Naive B cell (primary cell): ENCODE data around the gene DNAH3. TPM values are rescaled to one million over a fixed set of nuclear protein-coding genes. Genes with fewer than 3 reads are reported as not detected.
"Not testable (repeated sequence)": the region's sequence is repeated elsewhere in the genome, so short reads cannot be mapped to it uniquely, and the experiment has no call there.

Source experiments
- ATAC-seq, 2 donors: fragments of 150-1000 bp; cut with Tn5 transposase; 2 replicates each; pipeline ENCODE4 v1.10.0; 2021; ENCODE audit warnings: low read depth in 2 of 2, mild to moderate bottlenecking in 2 of 2, moderate library complexity in 2 of 2
- DNase-seq: peaks from one replicate; pipeline ENCODE4 v3.0.0; 2022
- H3K27ac Mint-ChIP-seq, 6 donors: one replicate each; pipeline ENCODE4 v1.8.0; 2020 to 2022; ENCODE audit warnings: mild to moderate bottlenecking in 6 of 6, mixed read lengths in 6 of 6, moderate library complexity in 5 of 6, inconsistent platforms in 2 of 6
- H3K27me3 Mint-ChIP-seq, 3 donors: one replicate each; pipeline ENCODE4 v1.8.0; 2021 to 2022; ENCODE audit warnings: mixed read lengths in 3 of 3, mild to moderate bottlenecking in 1 of 3
- H3K36me3 Mint-ChIP-seq, 2 donors: one replicate each; pipeline ENCODE4 v1.8.0; 2020 to 2022; ENCODE audit warnings: mixed read lengths in 2 of 2, inconsistent platforms in 1 of 2, mild to moderate bottlenecking in 1 of 2
- H3K4me1 Mint-ChIP-seq, 3 donors: one replicate each; pipeline ENCODE4 v1.8.0; 2020 to 2022; ENCODE audit warnings: mixed read lengths in 3 of 3, inconsistent platforms in 1 of 3, mild to moderate bottlenecking in 1 of 3, moderate library complexity in 1 of 3
- H3K4me3 Mint-ChIP-seq, 8 donors: one replicate each; pipeline ENCODE4 v1.8.0; 2020 to 2022; ENCODE audit warnings: mild to moderate bottlenecking in 8 of 8, mixed read lengths in 8 of 8, moderate library complexity in 8 of 8, inconsistent platforms in 2 of 8
- H3K9me3 Mint-ChIP-seq, 7 donors: one replicate each; pipeline ENCODE4 v1.8.0; 2020 to 2022; ENCODE audit warnings: mixed read lengths in 7 of 7, mild to moderate bottlenecking in 5 of 7, inconsistent platforms in 2 of 7, moderate library complexity in 1 of 7
- polyA plus RNA-seq, 6 donors: library from polyadenylated mRNA; unstranded; fragments of 300-500 nt; fragmentation: Illumina TruSeq; gene quantifications; one replicate each; pipeline ENCODE4 v1.2.3, GENCODE V29; 2021; ENCODE audit warnings: low read depth in 6 of 6

DNAH3 gene
- polyA plus RNA-seq, 6 donors from 2014 or later = not detected

DNA sequence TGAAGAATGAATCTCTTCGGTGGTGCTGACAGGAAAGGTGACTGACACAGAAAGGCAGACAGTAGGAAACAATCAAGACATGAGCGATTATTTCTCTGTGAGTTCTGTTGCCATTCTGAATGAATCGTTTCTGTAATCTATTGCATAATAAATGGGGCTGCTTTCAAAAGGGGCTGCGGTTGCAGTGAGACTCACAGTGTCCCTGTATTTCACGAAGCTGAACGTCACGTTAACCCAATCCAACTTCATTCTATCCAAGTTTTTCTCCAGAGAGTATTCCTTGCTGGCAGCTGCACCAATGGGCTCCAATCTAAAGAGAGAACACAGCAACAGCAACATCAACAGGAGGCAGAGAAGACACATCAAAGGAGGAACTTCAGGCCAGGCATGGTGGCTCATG lies 75.4 kb downstream of the DNAH3 start:
- no peaks in the 10 kb centered on the region for H3K4me1 Mint-ChIP-seq
- no peak overlapping the region for H3K27ac Mint-ChIP-seq
- ATAC-seq = no peak
- H3K36me3 Mint-ChIP-seq = no peaks in the 10 kb centered on the region
- DNase-seq = no peak
- no peaks in the 10 kb centered on the region for H3K9me3 Mint-ChIP-seq
- H3K27me3 Mint-ChIP-seq = peaks cover 4 to 18% (median 5%) of the 10 kb centered on the region in 3 donors
- H3K4me3 Mint-ChIP-seq = no peak overlapping the region

DNA sequence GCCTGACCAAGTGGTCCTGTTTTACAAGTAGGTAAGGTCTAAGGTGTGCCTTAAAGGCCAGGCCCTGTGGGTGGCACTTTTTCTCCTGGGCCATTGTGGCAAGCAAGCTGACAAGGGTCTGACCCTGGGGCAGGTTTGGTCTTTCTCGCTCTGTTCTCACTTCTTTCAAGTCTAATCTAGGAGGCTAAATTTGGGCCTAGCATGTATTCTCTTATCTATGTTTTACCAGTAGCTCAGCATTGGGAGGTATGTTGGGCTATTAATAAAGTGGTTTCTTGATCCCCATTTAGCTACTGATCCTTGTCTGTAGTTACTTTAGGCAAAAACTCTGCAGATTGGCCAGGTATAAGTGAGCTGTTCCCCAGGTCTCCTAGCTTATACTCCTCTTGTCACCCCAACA lies 77.7 kb downstream of the DNAH3 start:
- no peaks in the 10 kb centered on the region for H3K9me3 Mint-ChIP-seq
- DNase-seq = no peak
- no peak overlapping the region for H3K27ac Mint-ChIP-seq
- peaks cover 5 to 18% (median 5%) of the 10 kb centered on the region in 3 donors for H3K27me3 Mint-ChIP-seq
- ATAC-seq = no peak
- no peaks in the 10 kb centered on the region for H3K4me1 Mint-ChIP-seq
- H3K36me3 Mint-ChIP-seq = no peaks in the 10 kb centered on the region
- no peak overlapping the region for H3K4me3 Mint-ChIP-seq

DNA sequence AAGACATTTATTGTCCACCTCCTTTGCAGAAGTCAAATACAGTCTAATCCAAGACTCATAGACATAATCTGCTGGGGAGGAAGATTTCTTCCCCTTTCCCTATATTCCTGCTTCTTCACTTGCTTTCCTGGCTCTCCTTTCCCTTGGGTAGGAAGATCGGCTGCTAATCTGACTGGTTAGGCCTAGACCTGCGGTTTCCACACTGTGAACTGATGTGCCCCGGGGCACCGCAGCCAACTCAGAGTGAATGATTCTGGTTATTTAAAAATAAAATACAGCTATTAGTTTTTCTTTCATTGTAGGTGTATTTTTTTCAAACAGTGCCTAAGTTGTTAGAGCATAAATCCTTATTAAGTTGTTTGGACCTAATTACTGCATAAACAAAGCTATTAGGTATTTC lies 78.9 kb downstream of the DNAH3 start:
- Mint-ChIP-seq H3K36me3 (no peaks in the 10 kb centered on the region), H3K27ac (no peak overlapping the region), H3K4me1 (no peaks in the 10 kb centered on the region), H3K9me3 (no peaks in the 10 kb centered on the region), H3K4me3 (no peak overlapping the region), H3K27me3 (peaks cover 5 to 18% (median 14%) of the 10 kb centered on the region in 3 donors)
- DNase-seq (no peak), ATAC-seq (no peak)

GRCh38 chr16:21070564-21070963 lies 80.1 kb downstream of the DNAH3 start:
- Mint-ChIP-seq H3K4me3 (no peak overlapping the region), H3K4me1 (no peaks in the 10 kb centered on the region), H3K36me3 (no peaks in the 10 kb centered on the region), H3K27ac (no peak overlapping the region), H3K9me3 (no peaks in the 10 kb centered on the region), H3K27me3 (peaks cover 5 to 18% (median 17%) of the 10 kb centered on the region in 3 donors)
- ATAC-seq = no peak
- DNase-seq = no peak

DNA sequence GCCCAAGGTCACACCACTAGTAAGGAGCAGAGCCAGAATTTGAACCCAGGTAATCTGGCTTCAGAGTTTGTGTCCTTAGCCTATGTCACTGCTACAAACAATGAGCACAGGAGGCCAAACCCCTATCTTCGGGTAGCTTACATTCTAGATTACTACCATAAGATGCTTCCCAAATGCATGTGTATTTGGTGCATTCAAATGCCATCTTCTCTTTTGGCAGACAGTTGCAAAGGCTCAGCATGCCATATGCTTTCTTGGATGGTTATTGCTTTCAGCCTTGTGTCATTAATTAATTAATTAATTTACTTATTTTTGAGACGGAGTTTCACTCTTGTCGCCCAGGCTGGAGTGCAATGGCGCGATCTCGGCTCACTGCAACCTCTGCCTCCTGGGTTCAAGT lies 80.7 kb downstream of the DNAH3 start:
- Mint-ChIP-seq H3K4me3 (no peak overlapping the region), H3K27me3 (peaks cover 0 to 17% (median 14%) of the 10 kb centered on the region in 3 donors), H3K36me3 (no peaks in the 10 kb centered on the region), H3K9me3 (no peaks in the 10 kb centered on the region), H3K4me1 (no peaks in the 10 kb centered on the region), H3K27ac (no peak overlapping the region)
- DNase-seq (no peak), ATAC-seq (no peak)

DNA sequence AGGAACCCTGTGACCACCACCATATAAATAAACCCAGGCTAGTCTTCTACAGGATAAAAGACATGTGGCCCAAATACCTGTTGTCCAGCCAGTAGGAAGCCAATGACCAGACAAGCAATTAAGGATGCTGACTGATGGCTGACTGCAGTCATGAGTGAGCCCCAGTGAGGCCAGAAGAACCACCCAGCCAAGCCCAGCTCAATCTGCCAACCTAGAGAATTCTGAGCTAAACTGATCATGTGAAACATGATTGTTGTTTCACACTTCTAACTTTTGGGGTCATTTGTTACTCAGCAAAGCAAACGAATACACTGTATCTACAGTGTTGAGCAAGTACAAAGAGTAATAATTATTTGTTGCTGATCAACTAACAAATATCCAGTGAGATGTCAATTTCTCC lies 86.4 kb downstream of the DNAH3 start:
- Mint-ChIP-seq H3K4me1 (no peaks in the 10 kb centered on the region), H3K27ac (no peak overlapping the region), H3K27me3 (peaks cover 0 to 17% (median 4%) of the 10 kb centered on the region in 3 donors), H3K9me3 (peaks cover 0 to 4% (median 0%) of the 10 kb centered on the region in 7 donors), H3K4me3 (no peak overlapping the region), H3K36me3 (no peaks in the 10 kb centered on the region)
- DNase-seq = no peak
- no peak for ATAC-seq

DNA sequence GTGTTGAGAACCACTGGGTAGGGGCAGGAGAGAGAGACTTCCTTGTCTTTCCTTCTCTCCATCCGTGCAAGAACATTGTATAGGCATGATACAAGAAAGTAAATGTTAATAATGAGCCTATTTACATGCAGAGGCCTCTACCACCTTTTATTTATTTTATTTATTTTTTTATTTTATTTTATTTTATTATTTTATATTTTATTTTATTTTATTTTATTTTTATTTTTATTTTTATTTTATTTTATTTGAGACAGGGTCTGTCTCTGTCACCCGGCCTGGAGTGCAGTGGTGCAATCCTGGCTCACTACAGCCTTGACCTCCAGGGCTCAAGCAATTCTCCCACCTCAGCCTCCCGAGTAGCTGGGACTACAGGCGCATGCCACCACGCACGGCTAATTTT lies 87.3 kb downstream of the DNAH3 start:
- H3K36me3 Mint-ChIP-seq, DNase-seq, H3K4me1 Mint-ChIP-seq, H3K27ac Mint-ChIP-seq, H3K4me3 Mint-ChIP-seq, ATAC-seq, H3K9me3 Mint-ChIP-seq: not testable (repeated sequence)
- H3K27me3 Mint-ChIP-seq = peaks cover 3 to 17% (median 7%) of the 10 kb centered on the region in 3 donors

DNA sequence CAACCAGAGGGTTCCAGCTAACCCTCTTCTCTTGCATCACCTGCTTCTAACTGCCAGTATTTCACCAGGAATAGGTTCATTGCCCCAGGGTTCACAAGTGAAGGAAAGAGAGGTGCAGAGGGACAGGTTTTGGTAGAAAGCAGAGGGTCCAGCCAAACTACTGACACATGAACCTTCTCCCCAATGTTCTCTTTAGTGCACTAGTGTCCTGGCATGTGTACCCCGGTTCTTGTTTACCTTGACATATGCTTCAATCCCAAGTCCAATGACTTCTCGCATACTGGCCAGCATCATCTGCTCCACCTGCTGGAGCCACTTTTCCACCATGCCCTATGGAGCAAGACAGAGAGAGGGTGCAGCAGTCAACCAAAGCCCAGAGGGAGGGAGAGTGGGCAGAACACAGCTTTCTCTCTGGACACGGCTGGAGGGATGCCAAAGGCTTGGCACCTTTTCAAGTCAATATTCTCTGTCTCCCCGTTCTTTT lies 90.6 kb downstream of the DNAH3 start:
- H3K36me3 Mint-ChIP-seq = no peaks in the 10 kb centered on the region
- H3K9me3 Mint-ChIP-seq = peaks cover 0 to 4% (median 0%) of the 10 kb centered on the region in 7 donors
- H3K27me3 Mint-ChIP-seq = peaks cover 14 to 28% (median 22%) of the 10 kb centered on the region in 3 donors
- H3K4me3 Mint-ChIP-seq = no peak overlapping the region
- no peak for ATAC-seq
- DNase-seq = no peak
- H3K27ac Mint-ChIP-seq = no peak overlapping the region
- no peaks in the 10 kb centered on the region for H3K4me1 Mint-ChIP-seq

GRCh38 chr16:21057875-21058274 lies 92.8 kb downstream of the DNAH3 start:
- no peaks in the 10 kb centered on the region for H3K36me3 Mint-ChIP-seq
- H3K4me1 Mint-ChIP-seq = no peaks in the 10 kb centered on the region
- peaks cover 14 to 37% (median 34%) of the 10 kb centered on the region in 3 donors for H3K27me3 Mint-ChIP-seq
- DNase-seq (no peak), ATAC-seq (no peak)
- no peak overlapping the region for H3K27ac Mint-ChIP-seq
- no peaks in the 10 kb centered on the region for H3K9me3 Mint-ChIP-seq
- H3K4me3 Mint-ChIP-seq = no peak overlapping the region

- peaks cover 0 to 1% (median 0%) of the 10 kb centered on the region in 7 donors for H3K9me3 Mint-ChIP-seq
- DNase-seq (no peak), ATAC-seq (no peak)
- H3K27ac Mint-ChIP-seq = no peak overlapping the region
- no peak overlapping the region for H3K4me3 Mint-ChIP-seq
- H3K27me3 Mint-ChIP-seq = peaks cover 14 to 48% (median 41%) of the 10 kb centered on the region in 3 donors
- no peaks in the 10 kb centered on the region for H3K4me1 Mint-ChIP-seq
- no peaks in the 10 kb centered on the region for H3K36me3 Mint-ChIP-seq
These were observed 94.2 kb downstream of the DNAH3 start for GRCh38 chr16:21056396-21056795.

DNA sequence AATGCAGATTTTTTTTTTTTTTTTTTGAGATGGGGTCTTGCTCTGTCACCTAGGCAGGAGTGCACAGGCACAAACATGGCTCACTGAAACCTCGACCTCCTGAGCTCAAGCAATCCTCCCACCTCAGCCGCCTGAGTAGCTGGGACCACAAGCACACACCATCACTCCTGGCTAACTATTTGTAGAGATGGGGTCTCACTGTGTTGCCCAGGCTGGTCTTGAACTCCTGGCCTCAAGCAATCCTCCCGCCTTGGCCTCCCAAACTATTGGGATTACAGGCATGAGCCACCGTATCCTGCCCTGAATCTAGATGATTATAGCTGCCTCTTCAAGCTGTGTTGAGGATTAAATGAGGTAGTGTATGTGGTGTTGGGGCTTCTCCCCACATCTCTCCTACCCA lies 94.9 kb downstream of the DNAH3 start:
- peaks cover 14 to 54% (median 48%) of the 10 kb centered on the region in 3 donors for H3K27me3 Mint-ChIP-seq
- not testable (repeated sequence) for H3K36me3 Mint-ChIP-seq

GRCh38 chr16:21053590-21053989 lies 97.1 kb downstream of the DNAH3 start:
- Mint-ChIP-seq H3K4me1 (no peaks in the 10 kb centered on the region), H3K4me3 (no peak overlapping the region), H3K9me3 (peaks cover 0 to 9% (median 0%) of the 10 kb centered on the region in 7 donors), H3K36me3 (no peaks in the 10 kb centered on the region), H3K27me3 (peaks cover 15 to 57% (median 56%) of the 10 kb centered on the region in 3 donors), H3K27ac (no peak overlapping the region)
- DNase-seq (no peak), ATAC-seq (no peak)

More for the DNA sequence above, 94.9 kb downstream of the DNAH3 start:
- not testable (repeated sequence) for H3K9me3 Mint-ChIP-seq, H3K27ac Mint-ChIP-seq, ATAC-seq, H3K4me1 Mint-ChIP-seq, DNase-seq, H3K4me3 Mint-ChIP-seq

DNA sequence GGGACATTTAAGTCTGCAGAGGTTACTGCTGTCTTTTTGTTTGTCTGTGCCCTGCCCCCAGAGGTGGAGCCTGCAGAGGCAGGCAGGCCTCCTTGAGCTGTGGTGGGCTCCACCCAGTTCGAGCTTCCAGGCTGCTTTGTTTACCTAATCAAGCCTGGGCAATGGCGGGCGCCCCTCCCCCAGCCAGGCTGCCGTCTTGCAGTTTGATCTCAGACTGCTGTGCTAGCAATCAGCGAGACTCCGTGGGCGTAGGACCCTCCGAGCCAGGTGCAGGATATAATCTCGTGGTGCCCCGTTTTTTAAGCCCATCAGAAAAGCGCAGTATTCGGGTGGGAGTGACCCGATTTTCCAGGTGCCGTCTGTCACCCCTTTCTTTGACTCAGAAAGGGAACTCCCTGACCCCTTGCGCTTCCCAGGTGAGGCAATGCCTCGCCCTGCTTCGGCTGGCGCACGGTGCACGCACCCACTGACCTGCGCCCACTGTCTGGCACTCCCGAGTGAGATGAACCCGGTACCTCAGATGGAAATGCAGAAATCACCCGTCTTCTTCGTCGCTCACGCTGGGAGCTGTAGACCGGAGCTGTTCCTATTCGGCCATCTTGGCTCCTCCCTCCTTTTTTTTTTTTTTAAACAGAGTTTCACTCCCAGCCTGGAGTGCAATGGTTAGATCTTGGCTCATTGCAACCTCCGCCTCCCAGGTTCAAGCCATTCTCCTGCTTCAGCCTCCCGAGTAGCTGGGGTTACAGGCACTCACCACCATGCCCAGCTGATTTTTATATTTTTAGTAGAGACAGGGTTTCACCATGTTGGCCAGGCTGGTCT lies 102.3 kb downstream of the DNAH3 start:
- not testable (repeated sequence) for H3K9me3 Mint-ChIP-seq, ATAC-seq, H3K36me3 Mint-ChIP-seq, H3K4me3 Mint-ChIP-seq, H3K4me1 Mint-ChIP-seq, H3K27ac Mint-ChIP-seq, DNase-seq
- peaks cover 6 to 32% (median 25%) of the 10 kb centered on the region in 3 donors for H3K27me3 Mint-ChIP-seq

DNA sequence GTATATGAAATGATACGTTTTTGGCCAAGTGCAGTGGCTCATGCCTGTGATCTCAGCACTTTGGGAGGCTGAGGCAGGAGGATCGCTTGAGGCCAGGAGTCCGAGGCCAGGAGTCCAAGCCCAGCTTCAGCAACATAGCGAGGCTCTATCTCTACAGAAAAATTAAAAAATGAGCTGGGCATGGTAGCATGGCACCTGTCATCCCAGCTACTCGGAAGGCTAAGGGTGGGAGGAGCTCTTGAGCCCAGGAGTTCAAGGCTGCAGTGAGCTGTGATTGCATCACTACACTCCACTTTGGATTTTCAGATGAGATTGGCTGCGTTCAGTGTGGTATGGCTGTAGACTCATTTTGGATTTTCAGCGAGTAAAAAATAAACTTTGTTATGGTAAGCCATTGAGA lies 112.4 kb downstream of the DNAH3 start:
- ATAC-seq = no peak
- H3K27me3 Mint-ChIP-seq = peaks cover 0 to 15% (median 9%) of the 10 kb centered on the region in 3 donors

More for the DNA sequence above, 112.4 kb downstream of the DNAH3 start:
- no peak for DNase-seq
- H3K4me3 Mint-ChIP-seq = no peak overlapping the region
- H3K27ac Mint-ChIP-seq = no peak overlapping the region
- H3K36me3 Mint-ChIP-seq = no peaks in the 10 kb centered on the region
- H3K9me3 Mint-ChIP-seq = peaks cover 0 to 8% (median 0%) of the 10 kb centered on the region in 7 donors
- H3K4me1 Mint-ChIP-seq = no peaks in the 10 kb centered on the region
